ENCODE data around the gene NAGS.
"Not testable (repeated sequence)": the region's sequence is repeated elsewhere in the genome, so short reads cannot be mapped to it uniquely, and the experiment has no call there.

NAGS gene

GRCh38 chr17:44044071-44044470 lies 39.6 kb downstream of the NAGS start:
- no peak for FAIRE-seq

- FAIRE-seq = no peak
Measured at GRCh38 chr17:44045486-44045885, 41.1 kb downstream of the NAGS start.

- FAIRE-seq = not testable (repeated sequence)
Measured at GRCh38 chr17:44046893-44047292, 42.5 kb downstream of the NAGS start.

GRCh38 chr17:44049294-44050060 lies 45.1 kb downstream of the NAGS start:
- no peak for FAIRE-seq

GRCh38 chr17:44053125-44053872 lies 48.9 kb downstream of the NAGS start:
- no peak for FAIRE-seq
